HG02981 (cell line): ENCODE data around the gene LNX2.

Experiments
- ATAC-seq: cut with Tn5 transposase; IDR thresholded peaks from one replicate; pipeline ENCODE4 v1.9.1; 2021; ENCODE audit warnings: mild to moderate bottlenecking, moderate library complexity; ENCODE audit not compliant: unreplicated experiment

Gene LNX2

GRCh38 chr13:27570906-27571305 lies 49.4 kb downstream of the LNX2 start:
- no peak for ATAC-seq

- ATAC-seq: no peak
Observed at GRCh38 chr13:27569405-27569804, 50.9 kb downstream of the LNX2 start.

GRCh38 chr13:27565818-27566217 lies 54.5 kb downstream of the LNX2 start:
- ATAC-seq: no peak

GRCh38 chr13:27562457-27562856 lies 57.9 kb downstream of the LNX2 start:
- no peak for ATAC-seq

GRCh38 chr13:27559719-27560118 lies 60.6 kb downstream of the LNX2 start:
- ATAC-seq: no peak

GRCh38 chr13:27556109-27556508 lies 64.2 kb downstream of the LNX2 start:
- ATAC-seq: no peak

- no peak for ATAC-seq
Observed at GRCh38 chr13:27551562-27551961, 68.8 kb downstream of the LNX2 start.

GRCh38 chr13:27549406-27549981 lies 70.8 kb downstream of the LNX2 start:
- no peak for ATAC-seq

GRCh38 chr13:27542220-27542619 lies 78.1 kb downstream of the LNX2 start:
- ATAC-seq: no peak

GRCh38 chr13:27541386-27541785 lies 78.9 kb downstream of the LNX2 start:
- ATAC-seq: no peak

GRCh38 chr13:27536361-27537101 lies 83.8 kb downstream of the LNX2 start:
- ATAC-seq: no peak

- ATAC-seq: no peak
Observed at GRCh38 chr13:27535546-27535945, 84.8 kb downstream of the LNX2 start.

- ATAC-seq: no peak
Observed at GRCh38 chr13:27534981-27535380, 85.3 kb downstream of the LNX2 start.

GRCh38 chr13:27534108-27534980 lies 86.0 kb downstream of the LNX2 start:
- no peak for ATAC-seq

- ATAC-seq: no peak
Observed at GRCh38 chr13:27533155-27533643, 87.1 kb downstream of the LNX2 start.

GRCh38 chr13:27528908-27529307 lies 91.4 kb downstream of the LNX2 start:
- no peak for ATAC-seq

GRCh38 chr13:27526516-27526915 lies 93.8 kb downstream of the LNX2 start:
- no peak for ATAC-seq

- no peak for ATAC-seq
Observed at GRCh38 chr13:27524981-27525975, 95.1 kb downstream of the LNX2 start.

GRCh38 chr13:27523346-27524073 lies 96.8 kb downstream of the LNX2 start:
- ATAC-seq: no peak

- ATAC-seq: no peak
Observed at GRCh38 chr13:27522847-27523246, 97.5 kb downstream of the LNX2 start.
